HCT116 (cell line): ENCODE data around the gene NRROS. TPM values are rescaled to one million over a fixed set of nuclear protein-coding genes. Genes with fewer than 3 reads are reported as not detected.

ENCODE experiments used
- ATAC-seq: fragments of 200-7000 bp; cut with Tn5 transposase; 2 replicates; pipeline ENCODE4 v1.9.1; 2020; ENCODE audit warnings: mild to moderate bottlenecking, moderate library complexity
- BruUV-seq: library from RNA; stranded (reverse); fragments of 400-500 nt; replicated peaks from 2 replicates; lab custom pipeline; 2021; lab: Mats Ljungman, UMichigan
- CTCF ChIA-PET: fragments of 300-600 bp; sonication (Branson Sonifier 250); formaldehyde crosslinking; loops from one replicate; lab custom pipeline; 2021; ENCODE audit warnings: antibody characterized with exemption; lab: Charles Lee
- POLR2A ChIA-PET: fragments of 300-600, 350-600 bp; sonication (Branson Sonifier 250); formaldehyde crosslinking; loops from one replicate; lab custom pipeline; 2021; ENCODE audit warnings: antibody characterized with exemption; lab: Charles Lee
- RAD21 ChIA-PET, 2 experiments: fragments of 300-600 bp; sonication (Branson Sonifier 250); formaldehyde crosslinking; loops; one replicate each; lab custom pipeline; 2023; ENCODE audit warnings: low total read pairs in 2 of 2; ENCODE audit not compliant: uncharacterized antibody in 2 of 2, unreplicated experiment in 2 of 2, low non-redundant PET in 1 of 2; lab: Charles Lee
- DNase-seq: peaks from one replicate; pipeline ENCODE4 v3.0.0-alpha.2; 2010; ENCODE audit warnings: low read depth, low spot score
- H2AFZ ChIP-seq: fragments of 200-600 bp; shearing (Covaris generic), sonication (generic); 2 replicates; pipeline ENCODE4 v1.6.1; 2017; ENCODE audit warnings: low read depth, mixed run types, mixed read lengths, antibody characterized with exemption, low read length; ENCODE audit not compliant: poor library complexity, severe bottlenecking
- H3K27ac ChIP-seq: 2 replicates; pipeline ENCODE4 v1.5.1; 2012; ENCODE audit warnings: low read depth, low read length
- H3K27me3 ChIP-seq: fragments of 200-600 bp; sonication (generic); 2 replicates; pipeline ENCODE4 v1.6.1; 2016; ENCODE audit warnings: mixed run types, low read length, mixed read lengths; ENCODE audit not compliant: insufficient read depth
- H3K36me3 ChIP-seq, 2 experiments: fragments of 200-500 bp in 1 of 2; fragments of 200-600 bp in 1 of 2; sonication (Bioruptor generic) in 1 of 2; sonication (generic) in 1 of 2; 2 replicates each; pipeline versions ENCODE4 v1.5.1 to v1.6.1; 2014 to 2016; ENCODE audit warnings: low read length in 2 of 2, inconsistent platforms in 1 of 2, mixed read lengths in 1 of 2, mixed run types in 1 of 2; ENCODE audit not compliant: insufficient read depth in 2 of 2, control insufficient read depth in 1 of 2
- H3K4me1 ChIP-seq, 2 experiments: fragments of 200-600 bp in 1 of 2; sonication (generic) in 1 of 2; 2 replicates each; pipeline versions ENCODE4 v1.5.1 to v1.6.1; 2012 to 2017; ENCODE audit warnings: low read length in 2 of 2, inconsistent platforms in 1 of 2, mild to moderate bottlenecking in 1 of 2, mixed read lengths in 1 of 2, mixed run types in 1 of 2, moderate library complexity in 1 of 2; ENCODE audit not compliant: insufficient read depth in 2 of 2, control insufficient read depth in 1 of 2
- H3K4me2 ChIP-seq: fragments of 200-600 bp; sonication (generic); 2 replicates; pipeline ENCODE4 v1.6.1; 2017; ENCODE audit warnings: mixed run types, low read length, mixed read lengths
- H3K4me3 ChIP-seq, 2 experiments: fragments of 200-600 bp in 1 of 2; sonication (generic) in 1 of 2; replicated peaks in 1 of 2; 2 replicates each; pipeline ENCODE4 v1.5.1; 2011 to 2016; ENCODE audit warnings: low read length in 2 of 2, control low read depth in 1 of 2, low read depth in 1 of 2, mild to moderate bottlenecking in 1 of 2, mixed read lengths in 1 of 2, mixed run types in 1 of 2
- H3K79me2 ChIP-seq: fragments of 200-600 bp; sonication (generic); 2 replicates; pipeline ENCODE4 v1.6.1; 2017; ENCODE audit warnings: mild to moderate bottlenecking, mixed run types, low read length, moderate library complexity, mixed read lengths; ENCODE audit not compliant: insufficient read depth
- H3K9ac ChIP-seq: fragments of 200-600 bp; sonication (generic); 2 replicates; pipeline ENCODE4 v1.6.1; 2016; ENCODE audit warnings: low read length, mixed read lengths
- H3K9me2 ChIP-seq: fragments of 200-600 bp; sonication (generic), shearing (Covaris generic); 2 replicates; pipeline ENCODE4 v1.6.1; 2017; ENCODE audit warnings: mixed run types, mild to moderate bottlenecking, moderate library complexity; ENCODE audit not compliant: insufficient read depth
- H3K9me3 ChIP-seq, 2 experiments: fragments of 200-500 bp in 1 of 2; fragments of 200-600 bp in 1 of 2; sonication (Bioruptor generic) in 1 of 2; sonication (generic) in 1 of 2; 2 replicates each; pipeline ENCODE4 v1.6.1; 2014 to 2017; ENCODE audit warnings: low read length in 2 of 2, mixed read lengths in 2 of 2, inconsistent platforms in 1 of 2, low read depth in 1 of 2, mild to moderate bottlenecking in 1 of 2, mixed run types in 1 of 2, moderate library complexity in 1 of 2; ENCODE audit not compliant: control insufficient read depth in 1 of 2, insufficient read depth in 1 of 2
- H4K20me1 ChIP-seq: fragments of 200-600 bp; sonication (generic), shearing (Covaris generic); 2 replicates; pipeline ENCODE4 v1.6.1; 2017; ENCODE audit warnings: mixed run types, mild to moderate bottlenecking, moderate library complexity; ENCODE audit not compliant: insufficient read depth
- ATF3 ChIP-seq: IDR thresholded peaks from 2 replicates; pipeline ENCODE4 v1.6.1; 2012
- CEBPB ChIP-seq: IDR thresholded peaks from 2 replicates; pipeline ENCODE4 v1.6.1; 2012; ENCODE audit warnings: low read depth
- CTCF ChIP-seq, 3 experiments: fragments of 200-600 bp in 1 of 3; sonication (generic) in 1 of 3; IDR thresholded peaks in 2 of 3; conservative IDR thresholded peaks in 1 of 3; 2 replicates each; pipeline ENCODE4 v1.5.1; 2012 to 2017; ENCODE audit warnings: low read depth in 2 of 3, low read length in 2 of 3, antibody characterized with exemption in 1 of 3, borderline replicate concordance in 1 of 3, control low read depth in 1 of 3, mild to moderate bottlenecking in 1 of 3, mixed read lengths in 1 of 3, mixed run types in 1 of 3, moderate library complexity in 1 of 3; ENCODE audit not compliant: insufficient read depth in 1 of 3
- EGR1 ChIP-seq: IDR thresholded peaks from 2 replicates; pipeline ENCODE4 v1.6.1; 2012; ENCODE audit warnings: low read depth
- EZH2 ChIP-seq: fragments of 200-600 bp; sonication (generic); IDR thresholded peaks from 2 replicates; pipeline ENCODE4 v1.6.1; 2017; ENCODE audit warnings: antibody characterized with exemption, mixed run types
- EZH2phosphoT487 ChIP-seq: fragments of 200-600 bp; IDR thresholded peaks from 2 replicates; pipeline ENCODE4 v1.6.1; 2018; ENCODE audit warnings: antibody characterized with exemption, borderline replicate concordance
- JUND ChIP-seq: IDR thresholded peaks from 2 replicates; pipeline ENCODE4 v1.6.1; 2012
- POLR2AphosphoS5 ChIP-seq: IDR thresholded peaks from 2 replicates; pipeline ENCODE4 v1.6.1; 2011; ENCODE audit warnings: mild to moderate bottlenecking, low read depth, low read length, moderate library complexity
- SP1 ChIP-seq: IDR thresholded peaks from 2 replicates; pipeline ENCODE4 v1.6.1; 2012; ENCODE audit warnings: low read depth
- TCF7L2 ChIP-seq: IDR thresholded peaks from 2 replicates; pipeline ENCODE4 v1.7.0; 2011; ENCODE audit warnings: borderline replicate concordance, inconsistent platforms; ENCODE audit not compliant: insufficient read depth, insufficient read length; ENCODE audit errors: extremely low read depth
- YY1 ChIP-seq: IDR thresholded peaks from 2 replicates; pipeline ENCODE4 v1.6.1; 2011; ENCODE audit warnings: low read length, low read depth, moderate library complexity, mild to moderate bottlenecking; ENCODE audit not compliant: insufficient replicate concordance; ENCODE audit errors: extremely low read depth
- ZFX ChIP-seq: fragments of 450-650 bp; IDR thresholded peaks from 2 replicates; pipeline ENCODE4 v1.6.1; 2017
- intact Hi-C: fragments of 100-400 bp; cut with micrococcal nuclease; formaldehyde crosslinking; loops from 2 replicates; pipeline ENCODE4 v1.10.0; 2022
- total RNA-seq: library from RNA; stranded (reverse); gene quantifications from one replicate; pipeline ENCODE4 v1.2.1, GENCODE V29; 2021; ENCODE audit not compliant: unreplicated experiment

The NRROS gene
- total RNA-seq, 1 experiment from 2014 or later, result 0.12 TPM

- H3K9me3 ChIP-seq, result no peaks in the 10 kb centered on the region
- ChIA-PET POLR2A (no interaction called here), CTCF (no interaction called here), RAD21 (no interaction called here)
- H3K79me2 ChIP-seq, result no peaks in the 10 kb centered on the region
- no peaks in the 10 kb centered on the region for H3K27me3 ChIP-seq
- BruUV-seq, result no TSS peak
- H3K4me2 ChIP-seq, result no peak overlapping the region
- H3K27ac ChIP-seq, result no peak overlapping the region
- TF ChIP-seq POLR2AphosphoS5, result no peak
- no peak for TF ChIP-seq EZH2
- TF ChIP-seq EGR1, result no peak
- no peak for TF ChIP-seq SP1
- no peak for TF ChIP-seq CTCF (IDR thresholded peaks at IDR 0.05 in 2 of 3, conservative IDR thresholded peaks at IDR 0.05 in 1 of 3; ENCODE audit: borderline replicate concordance in 1 of 3, insufficient read depth in 1 of 3, low read depth in 2 of 3, low read length in 2 of 3)
- TF ChIP-seq ATF3, result no peak
- TF ChIP-seq TCF7L2, result no peak
- no peak for TF ChIP-seq EZH2phosphoT487
- TF ChIP-seq JUND, result no peak
- TF ChIP-seq CEBPB, result no peak
- no peak for TF ChIP-seq YY1
- TF ChIP-seq ZFX, result no peak
- H4K20me1 ChIP-seq, result no peaks in the 10 kb centered on the region
- H3K9me2 ChIP-seq, result no peaks in the 10 kb centered on the region
- DNase-seq, result no peak
- ATAC-seq, result no peak
- no peaks in the 10 kb centered on the region for H3K36me3 ChIP-seq
- H3K4me3 ChIP-seq, result no peak overlapping the region
- intact Hi-C loops, result no loop called here
- H2AFZ ChIP-seq, result no peak overlapping the region
- no peak overlapping the region for H3K9ac ChIP-seq
- H3K4me1 ChIP-seq, result peaks cover 7 to 9% of the 10 kb centered on the region in 2 experiments; a peak in 3 of 4 replicates
Measured at GRCh38 chr3:196654006-196654734, 14.7 kb downstream of the NRROS start.
